ENCODE measurements around the gene BICC1.

GRCh38 chr10:58674251-58674650 lies 161.6 kb downstream of the BICC1 start:
- TF ChIP-seq CTCF (IDR thresholded peaks at IDR 0.05) (no peak), EZH2 (IDR thresholded peaks at IDR 0.05) (no peak)
